HEK293 (cell line): ENCODE results near the gene ME2.

Experiments used
- HOXC10 ChIP-seq: sonication (generic); formaldehyde crosslinking; IDR thresholded peaks from 2 replicates; pipeline ENCODE4 v1.8.1; 2023; ENCODE audit warnings: mild to moderate bottlenecking, missing genetic modification reagents
- IKZF3 ChIP-seq: fragments of 450-650 bp; IDR thresholded peaks from 2 replicates; pipeline ENCODE4 v1.5.0; 2018; ENCODE audit warnings: missing biosample characterization, mild to moderate bottlenecking, missing genetic modification characterization, moderate library complexity
- KLF10 ChIP-seq: fragments of 450-650 bp; IDR thresholded peaks from 2 replicates; pipeline ENCODE4 v1.5.1; 2018; ENCODE audit warnings: missing biosample characterization, mild to moderate bottlenecking, missing genetic modification characterization
- YY1 ChIP-seq: fragments of 450-650 bp; formaldehyde crosslinking; IDR thresholded peaks from 2 replicates; pipeline ENCODE4 v1.5.1; 2018; ENCODE audit warnings: missing biosample characterization, missing genetic modification characterization
- ZNF184 ChIP-seq: fragments of 450-650 bp; IDR thresholded peaks from 2 replicates; pipeline ENCODE4 v1.5.1; 2018; ENCODE audit warnings: missing biosample characterization, mild to moderate bottlenecking, missing genetic modification characterization
- ZNF350 ChIP-seq: fragments of 450-650 bp; formaldehyde crosslinking; IDR thresholded peaks from 2 replicates; pipeline ENCODE4 v1.5.0; 2017; ENCODE audit warnings: missing biosample characterization, mild to moderate bottlenecking, missing genetic modification characterization
- ZNF398 ChIP-seq: fragments of 450-650 bp; formaldehyde crosslinking; IDR thresholded peaks from 2 replicates; pipeline ENCODE4 v1.5.1; 2017; ENCODE audit warnings: missing biosample characterization, missing genetic modification characterization
- ZNF558 ChIP-seq: fragments of 450-650 bp; formaldehyde crosslinking; IDR thresholded peaks from 2 replicates; pipeline ENCODE4 v1.5.1; 2016; ENCODE audit warnings: missing biosample characterization, missing genetic modification characterization
- ZNF626 ChIP-seq: fragments of 450-650 bp; sonication (Bioruptor Pico); formaldehyde crosslinking; IDR thresholded peaks from 2 replicates; pipeline ENCODE4 v1.5.1; 2018; ENCODE audit warnings: missing biosample characterization, missing genetic modification characterization, inconsistent platforms
- ZNF692 ChIP-seq: fragments of 450-650 bp; formaldehyde crosslinking; IDR thresholded peaks from 2 replicates; pipeline ENCODE4 v1.5.1; 2016; ENCODE audit warnings: missing biosample characterization, missing genetic modification characterization
- ZXDB ChIP-seq: fragments of 450-650 bp; formaldehyde crosslinking; IDR thresholded peaks from 2 replicates; pipeline ENCODE4 v1.5.1; 2016; ENCODE audit warnings: missing biosample characterization, missing genetic modification characterization
- TF ChIP-seq, protein P1 (sequence below): fragments of 450-650 bp; formaldehyde crosslinking; IDR thresholded peaks from 2 replicates; pipeline ENCODE4 v1.5.1; 2016; ENCODE audit warnings: missing biosample characterization, missing genetic modification characterization
- TF ChIP-seq, protein P2 (sequence below): fragments of 450-650 bp; formaldehyde crosslinking; IDR thresholded peaks from 2 replicates; pipeline ENCODE4 v1.5.1; 2017; ENCODE audit warnings: missing biosample characterization, mild to moderate bottlenecking, missing genetic modification characterization, moderate library complexity
- TF ChIP-seq, protein P3 (sequence below): fragments of 450-650 bp; formaldehyde crosslinking; IDR thresholded peaks from 2 replicates; pipeline ENCODE4 v1.5.1; 2016; ENCODE audit warnings: missing biosample characterization, missing genetic modification characterization
- TF ChIP-seq, protein P4 (sequence below): fragments of 450-650 bp; formaldehyde crosslinking; IDR thresholded peaks from 2 replicates; pipeline ENCODE4 v1.5.1; 2016; ENCODE audit warnings: missing biosample characterization, missing genetic modification characterization
- TF ChIP-seq, protein P5 (sequence below): fragments of 450-650 bp; formaldehyde crosslinking; conservative IDR thresholded peaks from 2 replicates; pipeline ENCODE4 v1.5.1; 2016; ENCODE audit warnings: low read depth, missing biosample characterization, missing genetic modification characterization

Gene ME2

GRCh38 chr18:50967714-50968661 lies 89.1 kb downstream of the ME2 start, which contains the start of gene ELAC1 (continued):
- TF ChIP-seq ZNF692 (tag by site-specific recombination) (peak; percentile 59; the same call in 1 of the 2 replicates), ZNF350 (tag by site-specific recombination) (0 out of 2 replicates have a peak, but pooled peaks have one; percentile 55), HOXC10 (no peak), IKZF3 (tag by site-specific recombination) (peak; percentile 67; the same call in 1 of the 2 replicates), ZNF558 (tag by site-specific recombination) (0 out of 2 replicates have a peak, but pooled peaks have one; percentile 18), KLF10 (tag by site-specific recombination) (peak; percentile 69; the same call in 1 of the 2 replicates), YY1 (tag by site-specific recombination) (peak; percentile 64; the same call in 1 of the 2 replicates), ZXDB (peak; percentile 33; the same call in 1 of the 2 replicates), ZNF626 (tag by site-specific recombination) (0 out of 2 replicates have a peak, but pooled peaks have one; percentile 56), ZNF184 (tag by site-specific recombination) (peak; percentile 71), ZNF398 (tag by site-specific recombination) (peak; percentile 61; the same call in 1 of the 2 replicates)
- TF ChIP-seq, protein P1, sequence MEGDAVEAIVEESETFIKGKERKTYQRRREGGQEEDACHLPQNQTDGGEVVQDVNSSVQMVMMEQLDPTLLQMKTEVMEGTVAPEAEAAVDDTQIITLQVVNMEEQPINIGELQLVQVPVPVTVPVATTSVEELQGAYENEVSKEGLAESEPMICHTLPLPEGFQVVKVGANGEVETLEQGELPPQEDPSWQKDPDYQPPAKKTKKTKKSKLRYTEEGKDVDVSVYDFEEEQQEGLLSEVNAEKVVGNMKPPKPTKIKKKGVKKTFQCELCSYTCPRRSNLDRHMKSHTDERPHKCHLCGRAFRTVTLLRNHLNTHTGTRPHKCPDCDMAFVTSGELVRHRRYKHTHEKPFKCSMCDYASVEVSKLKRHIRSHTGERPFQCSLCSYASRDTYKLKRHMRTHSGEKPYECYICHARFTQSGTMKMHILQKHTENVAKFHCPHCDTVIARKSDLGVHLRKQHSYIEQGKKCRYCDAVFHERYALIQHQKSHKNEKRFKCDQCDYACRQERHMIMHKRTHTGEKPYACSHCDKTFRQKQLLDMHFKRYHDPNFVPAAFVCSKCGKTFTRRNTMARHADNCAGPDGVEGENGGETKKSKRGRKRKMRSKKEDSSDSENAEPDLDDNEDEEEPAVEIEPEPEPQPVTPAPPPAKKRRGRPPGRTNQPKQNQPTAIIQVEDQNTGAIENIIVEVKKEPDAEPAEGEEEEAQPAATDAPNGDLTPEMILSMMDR, result peak; percentile 54
- TF ChIP-seq, protein P2, sequence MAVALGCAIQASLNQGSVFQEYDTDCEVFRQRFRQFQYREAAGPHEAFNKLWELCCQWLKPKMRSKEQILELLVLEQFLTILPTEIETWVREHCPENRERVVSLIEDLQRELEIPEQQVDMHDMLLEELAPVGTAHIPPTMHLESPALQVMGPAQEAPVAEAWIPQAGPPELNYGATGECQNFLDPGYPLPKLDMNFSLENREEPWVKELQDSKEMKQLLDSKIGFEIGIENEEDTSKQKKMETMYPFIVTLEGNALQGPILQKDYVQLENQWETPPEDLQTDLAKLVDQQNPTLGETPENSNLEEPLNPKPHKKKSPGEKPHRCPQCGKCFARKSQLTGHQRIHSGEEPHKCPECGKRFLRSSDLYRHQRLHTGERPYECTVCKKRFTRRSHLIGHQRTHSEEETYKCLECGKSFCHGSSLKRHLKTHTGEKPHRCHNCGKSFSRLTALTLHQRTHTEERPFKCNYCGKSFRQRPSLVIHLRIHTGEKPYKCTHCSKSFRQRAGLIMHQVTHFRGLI (tag by site-specific recombination), result peak; percentile 56; the same call in 1 of the 2 replicates
- TF ChIP-seq, protein P3, sequence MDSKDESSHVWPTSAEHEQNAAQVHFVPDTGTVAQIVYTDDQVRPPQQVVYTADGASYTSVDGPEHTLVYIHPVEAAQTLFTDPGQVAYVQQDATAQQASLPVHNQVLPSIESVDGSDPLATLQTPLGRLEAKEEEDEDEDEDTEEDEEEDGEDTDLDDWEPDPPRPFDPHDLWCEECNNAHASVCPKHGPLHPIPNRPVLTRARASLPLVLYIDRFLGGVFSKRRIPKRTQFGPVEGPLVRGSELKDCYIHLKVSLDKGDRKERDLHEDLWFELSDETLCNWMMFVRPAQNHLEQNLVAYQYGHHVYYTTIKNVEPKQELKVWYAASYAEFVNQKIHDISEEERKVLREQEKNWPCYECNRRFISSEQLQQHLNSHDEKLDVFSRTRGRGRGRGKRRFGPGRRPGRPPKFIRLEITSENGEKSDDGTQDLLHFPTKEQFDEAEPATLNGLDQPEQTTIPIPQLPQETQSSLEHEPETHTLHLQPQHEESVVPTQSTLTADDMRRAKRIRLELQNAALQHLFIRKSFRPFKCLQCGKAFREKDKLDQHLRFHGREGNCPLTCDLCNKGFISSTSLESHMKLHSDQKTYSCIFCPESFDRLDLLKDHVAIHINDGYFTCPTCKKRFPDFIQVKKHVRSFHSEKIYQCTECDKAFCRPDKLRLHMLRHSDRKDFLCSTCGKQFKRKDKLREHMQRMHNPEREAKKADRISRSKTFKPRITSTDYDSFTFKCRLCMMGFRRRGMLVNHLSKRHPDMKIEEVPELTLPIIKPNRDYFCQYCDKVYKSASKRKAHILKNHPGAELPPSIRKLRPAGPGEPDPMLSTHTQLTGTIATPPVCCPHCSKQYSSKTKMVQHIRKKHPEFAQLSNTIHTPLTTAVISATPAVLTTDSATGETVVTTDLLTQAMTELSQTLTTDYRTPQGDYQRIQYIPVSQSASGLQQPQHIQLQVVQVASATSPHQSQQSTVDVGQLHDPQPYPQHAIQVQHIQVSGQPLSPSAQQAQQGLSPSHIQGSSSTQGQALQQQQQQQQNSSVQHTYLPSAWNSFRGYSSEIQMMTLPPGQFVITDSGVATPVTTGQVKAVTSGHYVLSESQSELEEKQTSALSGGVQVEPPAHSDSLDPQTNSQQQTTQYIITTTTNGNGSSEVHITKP (tag by site-specific recombination), result peak; percentile 95
- TF ChIP-seq, protein P4, sequence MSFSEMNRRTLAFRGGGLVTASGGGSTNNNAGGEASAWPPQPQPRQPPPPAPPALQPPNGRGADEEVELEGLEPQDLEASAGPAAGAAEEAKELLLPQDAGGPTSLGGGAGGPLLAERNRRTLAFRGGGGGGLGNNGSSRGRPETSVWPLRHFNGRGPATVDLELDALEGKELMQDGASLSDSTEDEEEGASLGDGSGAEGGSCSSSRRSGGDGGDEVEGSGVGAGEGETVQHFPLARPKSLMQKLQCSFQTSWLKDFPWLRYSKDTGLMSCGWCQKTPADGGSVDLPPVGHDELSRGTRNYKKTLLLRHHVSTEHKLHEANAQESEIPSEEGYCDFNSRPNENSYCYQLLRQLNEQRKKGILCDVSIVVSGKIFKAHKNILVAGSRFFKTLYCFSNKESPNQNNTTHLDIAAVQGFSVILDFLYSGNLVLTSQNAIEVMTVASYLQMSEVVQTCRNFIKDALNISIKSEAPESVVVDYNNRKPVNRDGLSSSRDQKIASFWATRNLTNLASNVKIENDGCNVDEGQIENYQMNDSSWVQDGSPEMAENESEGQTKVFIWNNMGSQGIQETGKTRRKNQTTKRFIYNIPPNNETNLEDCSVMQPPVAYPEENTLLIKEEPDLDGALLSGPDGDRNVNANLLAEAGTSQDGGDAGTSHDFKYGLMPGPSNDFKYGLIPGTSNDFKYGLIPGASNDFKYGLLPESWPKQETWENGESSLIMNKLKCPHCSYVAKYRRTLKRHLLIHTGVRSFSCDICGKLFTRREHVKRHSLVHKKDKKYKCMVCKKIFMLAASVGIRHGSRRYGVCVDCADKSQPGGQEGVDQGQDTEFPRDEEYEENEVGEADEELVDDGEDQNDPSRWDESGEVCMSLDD (tag by site-specific recombination), result 0 out of 2 replicates have a peak, but pooled peaks have one; percentile 25
- TF ChIP-seq, protein P5, sequence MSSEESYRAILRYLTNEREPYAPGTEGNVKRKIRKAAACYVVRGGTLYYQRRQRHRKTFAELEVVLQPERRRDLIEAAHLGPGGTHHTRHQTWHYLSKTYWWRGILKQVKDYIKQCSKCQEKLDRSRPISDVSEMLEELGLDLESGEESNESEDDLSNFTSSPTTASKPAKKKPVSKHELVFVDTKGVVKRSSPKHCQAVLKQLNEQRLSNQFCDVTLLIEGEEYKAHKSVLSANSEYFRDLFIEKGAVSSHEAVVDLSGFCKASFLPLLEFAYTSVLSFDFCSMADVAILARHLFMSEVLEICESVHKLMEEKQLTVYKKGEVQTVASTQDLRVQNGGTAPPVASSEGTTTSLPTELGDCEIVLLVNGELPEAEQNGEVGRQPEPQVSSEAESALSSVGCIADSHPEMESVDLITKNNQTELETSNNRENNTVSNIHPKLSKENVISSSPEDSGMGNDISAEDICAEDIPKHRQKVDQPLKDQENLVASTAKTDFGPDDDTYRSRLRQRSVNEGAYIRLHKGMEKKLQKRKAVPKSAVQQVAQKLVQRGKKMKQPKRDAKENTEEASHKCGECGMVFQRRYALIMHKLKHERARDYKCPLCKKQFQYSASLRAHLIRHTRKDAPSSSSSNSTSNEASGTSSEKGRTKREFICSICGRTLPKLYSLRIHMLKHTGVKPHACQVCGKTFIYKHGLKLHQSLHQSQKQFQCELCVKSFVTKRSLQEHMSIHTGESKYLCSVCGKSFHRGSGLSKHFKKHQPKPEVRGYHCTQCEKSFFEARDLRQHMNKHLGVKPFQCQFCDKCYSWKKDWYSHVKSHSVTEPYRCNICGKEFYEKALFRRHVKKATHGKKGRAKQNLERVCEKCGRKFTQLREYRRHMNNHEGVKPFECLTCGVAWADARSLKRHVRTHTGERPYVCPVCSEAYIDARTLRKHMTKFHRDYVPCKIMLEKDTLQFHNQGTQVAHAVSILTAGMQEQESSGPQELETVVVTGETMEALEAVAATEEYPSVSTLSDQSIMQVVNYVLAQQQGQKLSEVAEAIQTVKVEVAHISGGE (tag by site-specific recombination), result peak; percentile 92
